Ishikawa (cell line): ENCODE data around the gene FSTL1.

Experiments used
- CEBPB ChIP-seq: IDR thresholded peaks from 2 replicates; pipeline ENCODE4 v1.6.1; 2012
- CREB1 ChIP-seq: IDR thresholded peaks from 2 replicates; pipeline ENCODE4 v1.6.1; 2012; ENCODE audit warnings: low read depth
- EGR1 ChIP-seq: IDR thresholded peaks from 2 replicates; pipeline ENCODE4 v1.6.1; 2012
- EP300 ChIP-seq: IDR thresholded peaks from 2 replicates; pipeline ENCODE4 v1.6.1; 2012; ENCODE audit warnings: borderline replicate concordance
- MAX ChIP-seq: IDR thresholded peaks from 2 replicates; pipeline ENCODE4 v1.6.1; 2012
- NFIC ChIP-seq: IDR thresholded peaks from 2 replicates; pipeline ENCODE4 v1.6.1; 2012
- RAD21 ChIP-seq: IDR thresholded peaks from 2 replicates; pipeline ENCODE4 v1.6.1; 2012; ENCODE audit warnings: low read depth
- TAF1 ChIP-seq: IDR thresholded peaks from 2 replicates; pipeline ENCODE4 v1.6.1; 2012; ENCODE audit warnings: low read depth, mild to moderate bottlenecking
- TCF12 ChIP-seq: IDR thresholded peaks from 2 replicates; pipeline ENCODE4 v1.6.1; 2012; ENCODE audit warnings: low read depth
- TEAD4 ChIP-seq: IDR thresholded peaks from 2 replicates; pipeline ENCODE4 v1.6.1; 2012
- USF1 ChIP-seq: IDR thresholded peaks from 2 replicates; pipeline ENCODE4 v1.6.1; 2012
- YY1 ChIP-seq: IDR thresholded peaks from 2 replicates; pipeline ENCODE4 v1.6.1; 2012; ENCODE audit warnings: low read depth

GRCh38 chr3:120410541-120410940 lies 40.3 kb downstream of the FSTL1 start:
- TF ChIP-seq YY1 (no peak), TCF12 (no peak), TEAD4 (no peak), CEBPB (no peak), MAX (no peak), NFIC (no peak), CREB1 (no peak), EP300 (no peak), RAD21 (no peak), USF1 (no peak), TAF1 (no peak), EGR1 (no peak)
